ENCODE results near the gene AFF2.
"Not testable (repeated sequence)": the region's sequence is repeated elsewhere in the genome, so short reads cannot be mapped to it uniquely, and the experiment has no call there.

AFF2 gene

GRCh38 chrX:148871422-148872160 lies 371.2 kb downstream of the AFF2 start:
- H3K27me3 ChIP-seq (ENCODE audit: control insufficient read depth in 1 of 2, insufficient read depth in 2 of 2, low read length in 2 of 2): no peaks in the 10 kb centered on the region
- H3K9me3 ChIP-seq (ENCODE audit: low read length): no peaks in the 10 kb centered on the region
- H3K4me1 ChIP-seq (ENCODE audit: insufficient read depth, low read length): no peaks in the 10 kb centered on the region
- H3K36me3 ChIP-seq (ENCODE audit: insufficient read depth, low read length): no peaks in the 10 kb centered on the region
- no peak overlapping the region for H3K9ac ChIP-seq (ENCODE audit: low read length)
- H3K27ac ChIP-seq (ENCODE audit: low read depth, low read length): no peak overlapping the region
- H3K4me3 ChIP-seq (ENCODE audit: low read depth in 1 of 2, low read length in 2 of 2): no peak overlapping the region

- Histone ChIP-seq H3K36me3 (ENCODE audit: insufficient read depth, low read length) (no peaks in the 10 kb centered on the region), H3K4me3 (ENCODE audit: low read depth in 1 of 2, low read length in 2 of 2) (no peak overlapping the region), H3K27me3 (ENCODE audit: control insufficient read depth in 1 of 2, insufficient read depth in 2 of 2, low read length in 2 of 2) (no peaks in the 10 kb centered on the region), H3K9me3 (ENCODE audit: low read length) (no peaks in the 10 kb centered on the region), H3K4me1 (ENCODE audit: insufficient read depth, low read length) (no peaks in the 10 kb centered on the region), H3K9ac (ENCODE audit: low read length) (no peak overlapping the region), H3K27ac (ENCODE audit: low read depth, low read length) (no peak overlapping the region)
Observed at GRCh38 chrX:148872161-148872535, 371.7 kb downstream of the AFF2 start.

- H3K9me3 ChIP-seq (ENCODE audit: low read length): no peaks in the 10 kb centered on the region
- H3K27ac ChIP-seq (ENCODE audit: low read depth, low read length): no peak overlapping the region
- no peaks in the 10 kb centered on the region for H3K4me1 ChIP-seq (ENCODE audit: insufficient read depth, low read length)
- H3K36me3 ChIP-seq (ENCODE audit: insufficient read depth, low read length): no peaks in the 10 kb centered on the region
- H3K27me3 ChIP-seq (ENCODE audit: control insufficient read depth in 1 of 2, insufficient read depth in 2 of 2, low read length in 2 of 2): no peaks in the 10 kb centered on the region
- H3K9ac ChIP-seq (ENCODE audit: low read length): no peak overlapping the region
- H3K4me3 ChIP-seq (ENCODE audit: low read depth in 1 of 2, low read length in 2 of 2): no peak overlapping the region
Observed at GRCh38 chrX:148872881-148873280, 372.5 kb downstream of the AFF2 start.

DNA sequence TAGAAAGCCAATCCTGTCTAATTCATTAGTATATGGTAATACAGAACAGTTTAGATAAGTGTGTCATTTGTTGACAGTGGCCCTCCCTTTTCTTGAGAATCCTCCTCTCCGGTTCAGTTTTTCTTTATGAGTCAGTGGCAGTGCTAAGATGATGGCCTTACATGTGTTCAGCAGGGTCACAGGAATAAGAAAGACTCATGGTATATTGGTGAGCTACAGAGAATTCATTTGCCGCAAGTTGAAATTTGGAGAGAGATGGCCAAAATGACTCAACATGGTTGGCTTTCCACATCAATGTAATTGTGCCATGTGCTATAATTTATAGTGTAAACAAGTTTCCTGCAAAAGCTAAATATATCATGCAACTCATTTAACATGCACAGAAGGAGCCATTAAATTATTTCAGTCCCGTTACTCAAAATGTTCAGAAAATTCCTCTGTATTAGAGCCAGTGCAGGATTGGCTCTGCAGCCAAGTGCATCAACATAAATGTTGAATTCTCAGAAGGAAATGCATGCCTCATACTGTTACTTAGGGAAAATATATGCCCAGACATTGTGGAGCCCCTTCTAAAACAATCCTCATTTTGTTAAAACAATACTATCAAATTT lies 374.3 kb downstream of the AFF2 start:
- Histone ChIP-seq H3K27ac (ENCODE audit: low read depth, low read length) (no peak overlapping the region), H3K4me1 (ENCODE audit: insufficient read depth, low read length) (no peaks in the 10 kb centered on the region), H3K9me3 (ENCODE audit: low read length) (no peaks in the 10 kb centered on the region), H3K4me3 (ENCODE audit: low read depth in 1 of 2, low read length in 2 of 2) (no peak overlapping the region), H3K27me3 (ENCODE audit: control insufficient read depth in 1 of 2, insufficient read depth in 2 of 2, low read length in 2 of 2) (no peaks in the 10 kb centered on the region), H3K9ac (ENCODE audit: low read length) (no peak overlapping the region), H3K36me3 (ENCODE audit: insufficient read depth, low read length) (no peaks in the 10 kb centered on the region)

- H3K4me3 ChIP-seq (ENCODE audit: low read depth in 1 of 2, low read length in 2 of 2): no peak overlapping the region
- no peaks in the 10 kb centered on the region for H3K4me1 ChIP-seq (ENCODE audit: insufficient read depth, low read length)
- no peaks in the 10 kb centered on the region for H3K9me3 ChIP-seq (ENCODE audit: low read length)
- H3K36me3 ChIP-seq (ENCODE audit: insufficient read depth, low read length): no peaks in the 10 kb centered on the region
- H3K9ac ChIP-seq (ENCODE audit: low read length): no peak overlapping the region
- H3K27me3 ChIP-seq (ENCODE audit: control insufficient read depth in 1 of 2, insufficient read depth in 2 of 2, low read length in 2 of 2): no peaks in the 10 kb centered on the region
- H3K27ac ChIP-seq (ENCODE audit: low read depth, low read length): no peak overlapping the region
Observed at GRCh38 chrX:148878371-148878770, 378.0 kb downstream of the AFF2 start.

DNA sequence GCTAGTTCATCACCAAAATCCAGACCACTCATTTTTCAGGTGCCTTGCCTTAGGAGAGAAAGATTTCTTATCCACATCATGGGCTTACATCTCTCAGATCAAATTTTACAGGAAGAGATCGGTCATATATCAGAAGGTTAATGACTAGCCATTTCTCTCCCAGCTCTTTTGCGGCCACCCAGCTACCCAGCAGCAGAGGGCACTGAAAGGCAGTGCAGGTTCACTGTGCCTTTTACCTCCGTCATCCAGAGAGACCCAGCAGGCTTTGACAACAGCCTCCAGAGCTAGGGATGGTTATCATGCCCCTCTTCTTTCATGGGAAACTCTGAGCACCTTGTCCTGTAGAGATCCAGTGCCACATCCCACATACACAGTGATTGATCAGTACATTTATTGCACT lies 384.8 kb downstream of the AFF2 start:
- H3K27me3 ChIP-seq (ENCODE audit: control insufficient read depth in 1 of 2, insufficient read depth in 2 of 2, low read length in 2 of 2): no peaks in the 10 kb centered on the region
- H3K4me1 ChIP-seq (ENCODE audit: insufficient read depth, low read length): no peaks in the 10 kb centered on the region
- H3K9ac ChIP-seq (ENCODE audit: low read length): no peak overlapping the region
- no peak overlapping the region for H3K27ac ChIP-seq (ENCODE audit: low read depth, low read length)
- H3K9me3 ChIP-seq (ENCODE audit: low read length): no peaks in the 10 kb centered on the region
- H3K4me3 ChIP-seq (ENCODE audit: low read depth in 1 of 2, low read length in 2 of 2): no peak overlapping the region
- no peaks in the 10 kb centered on the region for H3K36me3 ChIP-seq (ENCODE audit: insufficient read depth, low read length)

- Histone ChIP-seq H3K4me1 (ENCODE audit: insufficient read depth, low read length) (no peaks in the 10 kb centered on the region), H3K27ac (ENCODE audit: low read depth, low read length) (no peak overlapping the region), H3K9ac (ENCODE audit: low read length) (no peak overlapping the region), H3K27me3 (ENCODE audit: control insufficient read depth in 1 of 2, insufficient read depth in 2 of 2, low read length in 2 of 2) (no peaks in the 10 kb centered on the region), H3K36me3 (ENCODE audit: insufficient read depth, low read length) (no peaks in the 10 kb centered on the region), H3K9me3 (ENCODE audit: low read length) (no peaks in the 10 kb centered on the region), H3K4me3 (ENCODE audit: low read depth in 1 of 2, low read length in 2 of 2) (no peak overlapping the region)
Observed at GRCh38 chrX:148893395-148893794, 393.0 kb downstream of the AFF2 start.

- Histone ChIP-seq H3K36me3 (ENCODE audit: insufficient read depth, low read length) (no peaks in the 10 kb centered on the region), H3K27me3 (ENCODE audit: control insufficient read depth in 1 of 2, insufficient read depth in 2 of 2, low read length in 2 of 2) (no peaks in the 10 kb centered on the region), H3K27ac (ENCODE audit: low read depth, low read length) (no peak overlapping the region), H3K4me3 (ENCODE audit: low read depth in 1 of 2, low read length in 2 of 2) (no peak overlapping the region), H3K9ac (ENCODE audit: low read length) (no peak overlapping the region), H3K9me3 (ENCODE audit: low read length) (no peaks in the 10 kb centered on the region), H3K4me1 (ENCODE audit: insufficient read depth, low read length) (no peaks in the 10 kb centered on the region)
Observed at GRCh38 chrX:148902581-148902980, 402.2 kb downstream of the AFF2 start.

DNA sequence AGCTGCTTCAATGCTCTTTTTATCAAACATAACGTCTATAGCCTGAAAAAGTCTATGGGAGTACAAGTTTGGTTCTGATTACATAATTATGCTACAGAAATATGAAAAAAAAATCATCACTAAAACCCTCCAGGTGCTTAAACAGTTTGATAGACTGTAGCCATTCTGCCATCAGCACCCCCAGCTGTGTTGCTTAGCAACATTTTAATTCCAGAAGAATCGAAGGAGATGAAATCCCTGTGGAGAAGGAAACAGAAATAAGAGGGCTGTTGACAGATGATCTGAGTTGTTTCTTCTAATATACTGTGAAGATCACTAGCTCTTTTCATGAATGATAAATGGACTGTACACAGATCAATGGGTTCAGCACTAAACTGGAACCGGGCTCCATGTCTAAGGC lies 402.8 kb downstream of the AFF2 start:
- Histone ChIP-seq H3K9ac (ENCODE audit: low read length) (no peak overlapping the region), H3K27ac (ENCODE audit: low read depth, low read length) (no peak overlapping the region), H3K4me3 (ENCODE audit: low read depth in 1 of 2, low read length in 2 of 2) (no peak overlapping the region), H3K9me3 (ENCODE audit: low read length) (no peaks in the 10 kb centered on the region), H3K4me1 (ENCODE audit: insufficient read depth, low read length) (no peaks in the 10 kb centered on the region), H3K27me3 (ENCODE audit: control insufficient read depth in 1 of 2, insufficient read depth in 2 of 2, low read length in 2 of 2) (no peaks in the 10 kb centered on the region), H3K36me3 (ENCODE audit: insufficient read depth, low read length) (no peaks in the 10 kb centered on the region)

DNA sequence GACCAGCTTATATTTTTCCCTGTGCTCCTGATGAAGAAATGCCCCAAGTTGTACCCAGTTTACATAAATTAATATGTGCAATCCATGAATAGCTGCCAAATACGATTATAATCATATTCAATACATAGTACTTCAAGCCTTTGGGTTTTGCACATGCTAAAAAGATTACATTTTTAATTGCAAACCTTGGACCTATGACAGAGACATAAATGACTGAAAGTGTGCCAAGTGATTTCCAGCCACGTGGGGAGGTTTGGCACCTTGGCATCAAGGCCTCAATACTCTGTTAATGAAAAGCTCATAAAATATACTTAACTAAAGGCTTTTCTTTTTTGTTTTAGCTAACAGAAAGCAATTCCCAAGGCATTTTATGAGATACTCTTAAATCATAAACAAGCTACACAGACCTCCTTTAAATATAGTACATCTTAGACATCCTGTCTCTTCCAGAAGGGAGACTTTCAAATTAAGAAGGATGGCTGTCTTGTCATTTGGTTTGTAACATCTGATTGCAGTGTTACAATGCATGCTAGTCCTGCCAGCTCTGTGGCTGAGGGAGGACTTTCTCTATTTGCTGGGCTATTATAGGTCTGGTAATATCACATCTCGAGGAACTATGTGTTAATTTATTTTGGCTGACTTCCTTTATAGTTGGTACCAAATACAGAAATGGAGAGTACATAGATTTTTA lies 404.1 kb downstream of the AFF2 start:
- H3K9ac ChIP-seq (ENCODE audit: low read length): no peak overlapping the region
- H3K27me3 ChIP-seq (ENCODE audit: control insufficient read depth in 1 of 2, insufficient read depth in 2 of 2, low read length in 2 of 2): no peaks in the 10 kb centered on the region
- H3K9me3 ChIP-seq (ENCODE audit: low read length): no peaks in the 10 kb centered on the region
- no peak overlapping the region for H3K27ac ChIP-seq (ENCODE audit: low read depth, low read length)
- no peaks in the 10 kb centered on the region for H3K4me1 ChIP-seq (ENCODE audit: insufficient read depth, low read length)
- H3K4me3 ChIP-seq (ENCODE audit: low read depth in 1 of 2, low read length in 2 of 2): no peak overlapping the region
- H3K36me3 ChIP-seq (ENCODE audit: insufficient read depth, low read length): no peaks in the 10 kb centered on the region

DNA sequence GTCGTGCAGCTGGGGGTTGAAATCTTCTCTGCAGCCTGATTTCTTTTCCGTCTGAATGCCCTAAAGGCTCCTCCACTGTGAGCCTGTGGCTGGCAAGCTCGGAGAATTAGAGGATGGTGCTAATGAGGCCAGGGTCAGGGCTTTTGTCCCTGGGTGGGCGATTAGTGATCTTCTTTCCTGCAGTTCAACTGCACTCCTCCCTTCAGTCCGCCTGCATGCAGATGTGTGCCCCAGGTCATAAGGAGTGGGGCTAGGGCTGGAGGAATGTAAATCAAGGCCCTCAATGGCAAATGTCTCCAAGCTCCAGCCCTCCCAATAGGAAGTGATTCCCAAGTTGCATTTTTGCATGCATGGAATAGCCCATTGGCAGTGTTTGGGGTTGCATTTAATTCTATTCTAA lies 405.0 kb downstream of the AFF2 start:
- no peak overlapping the region for H3K4me3 ChIP-seq (ENCODE audit: low read depth in 1 of 2, low read length in 2 of 2)
- no peak overlapping the region for H3K27ac ChIP-seq (ENCODE audit: low read depth, low read length)
- H3K4me1 ChIP-seq (ENCODE audit: insufficient read depth, low read length): no peaks in the 10 kb centered on the region
- no peak overlapping the region for H3K9ac ChIP-seq (ENCODE audit: low read length)
- H3K9me3 ChIP-seq (ENCODE audit: low read length): no peaks in the 10 kb centered on the region
- no peaks in the 10 kb centered on the region for H3K36me3 ChIP-seq (ENCODE audit: insufficient read depth, low read length)
- no peaks in the 10 kb centered on the region for H3K27me3 ChIP-seq (ENCODE audit: control insufficient read depth in 1 of 2, insufficient read depth in 2 of 2, low read length in 2 of 2)

DNA sequence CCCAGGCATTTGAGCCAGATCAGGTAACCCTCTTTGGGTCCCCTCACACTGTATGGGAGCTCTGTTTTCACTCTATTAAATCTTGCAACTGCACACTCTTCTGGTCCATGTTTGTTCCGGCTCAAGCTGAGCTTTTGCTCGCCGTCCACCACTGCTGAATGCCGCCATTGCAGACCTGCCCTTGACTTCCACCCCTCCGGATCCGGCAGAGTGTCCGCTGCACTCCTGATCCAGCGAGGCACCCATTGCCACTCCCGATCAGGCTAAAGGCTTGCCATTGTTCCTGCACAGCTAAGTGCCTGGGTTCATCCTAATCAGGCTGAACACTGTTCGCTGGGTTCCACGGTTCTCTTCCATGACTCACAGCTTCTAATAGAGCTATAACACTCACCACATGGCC lies 406.2 kb downstream of the AFF2 start:
- H3K4me1 ChIP-seq (ENCODE audit: insufficient read depth, low read length); H3K9ac ChIP-seq (ENCODE audit: low read length); H3K27ac ChIP-seq (ENCODE audit: low read depth, low read length); H3K27me3 ChIP-seq (ENCODE audit: control insufficient read depth in 1 of 2, insufficient read depth in 2 of 2, low read length in 2 of 2); H3K9me3 ChIP-seq (ENCODE audit: low read length); H3K4me3 ChIP-seq (ENCODE audit: low read depth in 1 of 2, low read length in 2 of 2); H3K36me3 ChIP-seq (ENCODE audit: insufficient read depth, low read length): not testable (repeated sequence)
